GM18909 (cell line): ENCODE measurements around the gene MPC1L.
A peak's percentile ranks its signal among the peaks of the same experiment; 100 is the strongest.
"Not testable (repeated sequence)": the region's sequence is repeated elsewhere in the genome, so short reads cannot be mapped to it uniquely, and the experiment has no call there.

Experiments
- ATAC-seq: cut with Tn5 transposase; IDR thresholded peaks from one replicate; pipeline ENCODE4 v1.9.1; 2021; ENCODE audit warnings: mild to moderate bottlenecking; ENCODE audit not compliant: unreplicated experiment, poor library complexity

MPC1L gene

GRCh38 chrX:40623139-40623536 lies at the start of gene MPC1L:
Gene MPC1L, plus strand, starts transcription at chrX:40623428. Its CDS starts 138 bp downstream, at chrX:40623566.
- no peak for ATAC-seq

- no peak for ATAC-seq
Observed at GRCh38 chrX:40573763-40574162, 49.5 kb upstream of the MPC1L start.

GRCh38 chrX:40575411-40575810 lies 47.8 kb upstream of the MPC1L start:
- ATAC-seq = not testable (repeated sequence)

GRCh38 chrX:40576291-40576690 lies 46.9 kb upstream of the MPC1L start:
- ATAC-seq = no peak

GRCh38 chrX:40578039-40578695 lies 45.1 kb upstream of the MPC1L start:
- no peak for ATAC-seq

GRCh38 chrX:40579141-40579540 lies 44.1 kb upstream of the MPC1L start:
- no peak for ATAC-seq

GRCh38 chrX:40579900-40580536 lies 43.2 kb upstream of the MPC1L start:
- ATAC-seq = no peak

GRCh38 chrX:40580537-40581335 lies 42.5 kb upstream of the MPC1L start, which contains the start of gene ATP6AP2:
Gene ATP6AP2, plus strand, starts transcription at chrX:40580970. Its CDS starts 96 bp downstream, at chrX:40581066.
- peak; percentile 97 for ATAC-seq

GRCh38 chrX:40581336-40581920 lies 41.8 kb upstream of the MPC1L start:
- ATAC-seq = no peak

GRCh38 chrX:40582178-40582577 lies 41.0 kb upstream of the MPC1L start:
- not testable (repeated sequence) for ATAC-seq

GRCh38 chrX:40582811-40583210 lies 40.4 kb upstream of the MPC1L start:
- ATAC-seq = no peak

GRCh38 chrX:40587623-40588022 lies 35.6 kb upstream of the MPC1L start:
- not testable (repeated sequence) for ATAC-seq

- not testable (repeated sequence) for ATAC-seq
Observed at GRCh38 chrX:40589616-40590321, 33.5 kb upstream of the MPC1L start.

GRCh38 chrX:40603446-40603845 lies 19.8 kb upstream of the MPC1L start:
- no peak for ATAC-seq

- no peak for ATAC-seq
Observed at GRCh38 chrX:40607381-40607780, 15.8 kb upstream of the MPC1L start.

GRCh38 chrX:40612511-40612910 lies 10.7 kb upstream of the MPC1L start:
- ATAC-seq = no peak

- ATAC-seq = no peak
Observed at GRCh38 chrX:40615976-40616375, 7.3 kb upstream of the MPC1L start.

GRCh38 chrX:40617566-40617965 lies 5.7 kb upstream of the MPC1L start:
- no peak for ATAC-seq

- no peak for ATAC-seq
Observed at GRCh38 chrX:40622479-40623138, 619 bp upstream of the MPC1L start.

- no peak for ATAC-seq
Observed at GRCh38 chrX:40623665-40624064, 437 bp downstream of the MPC1L start.
